Cerebellar nuclear complex (tissue), 1 donor: ENCODE data around the gene RELB.
"Not testable (repeated sequence)": the region's sequence is repeated elsewhere in the genome, so short reads cannot be mapped to it uniquely, and the experiment has no call there.

Experiments used
- DNase-seq, 2 experiments: peaks; one replicate each; lab custom pipeline; 2025; lab: John Stamatoyannopoulos, UW

Gene RELB

GRCh38 chr19:45001087-45001739, at the start of gene RELB:
Gene RELB (plus strand): TSS chr19:45001464. CDS start chr19:45001580, 116 bp downstream.
- DNase-seq, result no peak

- DNase-seq, result no peak
These were observed 47.0 kb upstream of the RELB start for GRCh38 chr19:44954278-44954648.

GRCh38 chr19:44954649-44955504, 46.4 kb upstream of the RELB start, which contains the start of gene CLPTM1:
Gene CLPTM1 (plus strand): TSS chr19:44955380. CDS start chr19:44955396, 16 bp downstream.
- DNase-seq, result peak; percentile 26 to 77

- no peak for DNase-seq
These were observed 45.5 kb upstream of the RELB start for GRCh38 chr19:44955505-44956439.

- no peak for DNase-seq
These were observed 43.7 kb upstream of the RELB start for GRCh38 chr19:44957526-44957925.

- no peak for DNase-seq
These were observed 43.2 kb upstream of the RELB start for GRCh38 chr19:44958090-44958489.

- DNase-seq, result no peak
These were observed 41.6 kb upstream of the RELB start for GRCh38 chr19:44959691-44960090.

- no peak for DNase-seq
These were observed 40.1 kb upstream of the RELB start for GRCh38 chr19:44960906-44961728.

GRCh38 chr19:44961821-44962220, 39.4 kb upstream of the RELB start:
- no peak for DNase-seq

- DNase-seq, result no peak
These were observed 33.1 kb upstream of the RELB start for GRCh38 chr19:44968118-44968517.

GRCh38 chr19:44968670-44969069, 32.6 kb upstream of the RELB start:
- DNase-seq, result no peak

GRCh38 chr19:44969437-44969836, 31.8 kb upstream of the RELB start:
- DNase-seq, result no peak

- DNase-seq, result not testable (repeated sequence)
These were observed 29.8 kb upstream of the RELB start for GRCh38 chr19:44971451-44971850.

- DNase-seq, result no peak
These were observed 28.5 kb upstream of the RELB start for GRCh38 chr19:44972802-44973201.

GRCh38 chr19:44973982-44974735, 27.1 kb upstream of the RELB start:
- DNase-seq, result no peak

GRCh38 chr19:44974857-44975256, 26.4 kb upstream of the RELB start:
- no peak for DNase-seq

- no peak for DNase-seq
These were observed 25.8 kb upstream of the RELB start for GRCh38 chr19:44975444-44975843.

- DNase-seq, result no peak
These were observed 17.3 kb upstream of the RELB start for GRCh38 chr19:44984005-44984404.

- no peak for DNase-seq
These were observed 15.8 kb upstream of the RELB start for GRCh38 chr19:44985445-44985844.

- no peak for DNase-seq
These were observed 14.9 kb upstream of the RELB start for GRCh38 chr19:44986389-44986788.
